Lung (tissue), 12 donors: ENCODE results near the gene CEACAM6. TPM values are rescaled to one million over a fixed set of nuclear protein-coding genes. Genes with fewer than 3 reads are reported as not detected.

Experiments
- ATAC-seq: fragments of 200-7000 bp; cut with Tn5 transposase; one replicate; pipeline ENCODE4 v1.9.1; 2020; ENCODE audit warnings: moderate number of reproducible peaks; ENCODE audit not compliant: insufficient read depth, low FRiP score
- DNase-seq, 3 donors: peaks; one replicate each; pipeline ENCODE4 v3.0.0-alpha.2; 2013 to 2017
- H3K27ac ChIP-seq, 2 donors: one replicate each; pipeline ENCODE4 v1.5.1; 2013; ENCODE audit warnings: mild to moderate bottlenecking in 2 of 2, moderate library complexity in 2 of 2, control low read depth in 1 of 2, inconsistent platforms in 1 of 2, low read depth in 1 of 2, low read length in 1 of 2
- H3K27me3 ChIP-seq, 3 donors: one replicate each; pipeline ENCODE4 v1.5.1; 2013; ENCODE audit warnings: low read length in 2 of 3; ENCODE audit not compliant: control insufficient read depth in 3 of 3, insufficient read depth in 3 of 3
- H3K36me3 ChIP-seq, 4 donors: one replicate each; pipeline ENCODE4 v1.5.1; 2013; ENCODE audit warnings: low read length in 4 of 4, mild to moderate bottlenecking in 1 of 4, moderate library complexity in 1 of 4; ENCODE audit not compliant: control insufficient read depth in 4 of 4, insufficient read depth in 4 of 4
- H3K4me1 ChIP-seq, 5 donors: one replicate each; pipeline ENCODE4 v1.5.1; 2013; ENCODE audit warnings: low read length in 5 of 5, mild to moderate bottlenecking in 2 of 5, moderate library complexity in 1 of 5; ENCODE audit not compliant: control insufficient read depth in 5 of 5, insufficient read depth in 5 of 5
- H3K4me3 ChIP-seq: one replicate; pipeline ENCODE4 v1.5.1; 2013; ENCODE audit warnings: mild to moderate bottlenecking, control low read depth, moderate library complexity
- H3K9ac ChIP-seq, 2 donors: one replicate each; pipeline ENCODE4 v1.5.1; 2013; ENCODE audit warnings: low read length in 2 of 2, control low read depth in 1 of 2; ENCODE audit not compliant: insufficient read depth in 1 of 2
- H3K9me3 ChIP-seq, 4 donors: one replicate each; pipeline ENCODE4 v1.5.1; 2013; ENCODE audit warnings: low read length in 3 of 4, mild to moderate bottlenecking in 1 of 4, moderate library complexity in 1 of 4; ENCODE audit not compliant: control insufficient read depth in 4 of 4, insufficient read depth in 3 of 4
- CTCF ChIP-seq: IDR thresholded peaks from 2 replicates; pipeline ENCODE4 v1.5.1; 2012; ENCODE audit warnings: mild to moderate bottlenecking; ENCODE audit errors: control extremely low read depth, extremely low read depth
- WGBS, 2 donors: extraction: QIAGEN DNeasy Blood & Tissue Kit; methylation state at CpG; one replicate each; pipeline ENCODE4 v1.1.7; 2013; 5-methylcytosine and 5-hydroxymethylcytosine counted together
- polyA plus RNA-seq, 2 donors: library from polyadenylated mRNA; stranded (reverse); fragments of 200-250 nt; gene quantifications; one replicate each; pipeline ENCODE4 v1.2.1, GENCODE V29; 2013
- total RNA-seq, 2 donors: library from RNA; depleted of rRNA in 1 of 2; stranded (reverse); fragments of >200 nt in 1 of 2; gene quantifications; one replicate each; pipeline ENCODE4 v1.2.1, GENCODE V29; 2014 to 2021
- donor health status: control.
- donor health status: control.
- donor health status: Bipolar disorder and iron deficiency.
- donor health status: healthy.
- donor health status: DM: yes; HTN: yes; CAD: no.

CEACAM6 gene
- total and polyA plus RNA-seq, 4 donors, result 5.2 to 280 (median 143) TPM

- H3K9me3 ChIP-seq, result no peaks in the 10 kb centered on the region
- H3K27ac ChIP-seq, result peak overlapping the region in 1 of 2 donors; percentile 42
- no peaks in the 10 kb centered on the region for H3K36me3 ChIP-seq
- no peak overlapping the region for H3K4me3 ChIP-seq
- 55 to 75% methylated on average over 3 of the region's 3 CpGs for WGBS, 2 donors
- DNase-seq (peak in 2 of 3 donors; percentile 4 to 6), ATAC-seq (peak; percentile 84)
- no peak overlapping the region for H3K9ac ChIP-seq
- no peaks in the 10 kb centered on the region for H3K27me3 ChIP-seq
- H3K4me1 ChIP-seq, result no peaks in the 10 kb centered on the region
- no peak for TF ChIP-seq CTCF
Measured at GRCh38 chr19:41734585-41734984, 20.7 kb upstream of the CEACAM6 start.

GRCh38 chr19:41735071-41735600, 20.2 kb upstream of the CEACAM6 start:
- 68 to 89% methylated on average over 5 of the region's 5 CpGs for WGBS, 2 donors
- no peaks in the 10 kb centered on the region for H3K36me3 ChIP-seq
- H3K9ac ChIP-seq, result no peak overlapping the region
- ATAC-seq (no peak), DNase-seq (no peak)
- no peak for TF ChIP-seq CTCF
- peak overlapping the region in 1 of 2 donors; percentile 85 for H3K27ac ChIP-seq
- H3K4me3 ChIP-seq, result no peak overlapping the region
- no peaks in the 10 kb centered on the region for H3K4me1 ChIP-seq
- no peaks in the 10 kb centered on the region for H3K9me3 ChIP-seq
- H3K27me3 ChIP-seq, result no peaks in the 10 kb centered on the region

GRCh38 chr19:41739361-41739760, 16.0 kb upstream of the CEACAM6 start:
- DNase-seq, result peak in 1 of 3 donors; percentile 9
- Histone ChIP-seq H3K36me3 (no peaks in the 10 kb centered on the region), H3K9ac (no peak overlapping the region), H3K9me3 (no peaks in the 10 kb centered on the region), H3K27ac (no peak overlapping the region), H3K4me1 (peaks cover 0 to 2% (median 0%) of the 10 kb centered on the region in 5 donors), H3K4me3 (no peak overlapping the region), H3K27me3 (no peaks in the 10 kb centered on the region)
- no peak for ATAC-seq
- TF ChIP-seq CTCF, result no peak
- WGBS, 2 donors, result 55 to 64% methylated on average over 3 of the region's 3 CpGs
